Liver (tissue), 9 donors: Measurements from ENCODE around the gene BRDT. TPM values are rescaled to one million over a fixed set of nuclear protein-coding genes. Genes with fewer than 3 reads are reported as not detected.
"Not testable (repeated sequence)": the region's sequence is repeated elsewhere in the genome, so short reads cannot be mapped to it uniquely, and the experiment has no call there.

Experiments used
- DNase-seq: peaks from one replicate; pipeline ENCODE4 v3.0.0-alpha.2; 2017; ENCODE audit warnings: low spot score
- H3K27ac ChIP-seq, 2 donors: one replicate each; pipeline ENCODE4 v1.7.0; 2013; ENCODE audit warnings: inconsistent platforms in 2 of 2, low read length in 2 of 2, control low read depth in 1 of 2, low read depth in 1 of 2, mild to moderate bottlenecking in 1 of 2
- H3K27me3 ChIP-seq, 4 donors: one replicate each; pipeline versions ENCODE4 v1.6.1 to v1.7.0; 2013; ENCODE audit warnings: low read length in 3 of 4, inconsistent platforms in 1 of 4, mild to moderate bottlenecking in 1 of 4, moderate library complexity in 1 of 4; ENCODE audit not compliant: control insufficient read depth in 4 of 4, insufficient read depth in 4 of 4
- H3K36me3 ChIP-seq, 4 donors: one replicate each; pipeline versions ENCODE4 v1.6.1 to v1.7.0; 2013; ENCODE audit warnings: low read length in 3 of 4, mild to moderate bottlenecking in 3 of 4, low read depth in 1 of 4, moderate library complexity in 1 of 4; ENCODE audit not compliant: control insufficient read depth in 4 of 4, insufficient read depth in 3 of 4
- H3K4me1 ChIP-seq, 4 donors: one replicate each; pipeline versions ENCODE4 v1.6.1 to v1.7.0; 2013; ENCODE audit warnings: low read length in 3 of 4, mild to moderate bottlenecking in 3 of 4, moderate library complexity in 1 of 4; ENCODE audit not compliant: control insufficient read depth in 4 of 4, insufficient read depth in 4 of 4
- H3K4me3 ChIP-seq, 3 donors: one replicate each; pipeline versions ENCODE4 v1.6.1 to v1.7.0; 2013; ENCODE audit warnings: low read length in 3 of 3, control low read depth in 1 of 3, low read depth in 1 of 3, mild to moderate bottlenecking in 1 of 3
- H3K9ac ChIP-seq, 2 donors: one replicate each; pipeline ENCODE4 v1.7.0; 2013; ENCODE audit warnings: low read length in 2 of 2, mild to moderate bottlenecking in 2 of 2, moderate library complexity in 2 of 2, control low read depth in 1 of 2, low read depth in 1 of 2
- H3K9me3 ChIP-seq, 4 donors: one replicate each; pipeline versions ENCODE4 v1.6.1 to v1.7.0; 2013; ENCODE audit warnings: low read length in 3 of 4; ENCODE audit not compliant: control insufficient read depth in 4 of 4
- ATF3 ChIP-seq: IDR thresholded peaks from 2 replicates; pipeline ENCODE4 v1.6.1; 2016; ENCODE audit warnings: antibody characterized with exemption
- EGR1 ChIP-seq, 2 donors: IDR thresholded peaks; 2 replicates each; pipeline ENCODE4 v1.6.1; 2016 to 2018; ENCODE audit warnings: antibody characterized with exemption in 2 of 2, low read depth in 2 of 2
- FOXA1 ChIP-seq: IDR thresholded peaks from 2 replicates; pipeline ENCODE4 v1.6.1; 2016; ENCODE audit warnings: antibody characterized with exemption
- GABPA ChIP-seq, 2 donors: IDR thresholded peaks in 1 of 2; conservative IDR thresholded peaks in 1 of 2; 2 replicates each; pipeline ENCODE4 v1.6.1; 2016; ENCODE audit warnings: antibody characterized with exemption in 2 of 2, mild to moderate bottlenecking in 1 of 2, moderate library complexity in 1 of 2
- JUND ChIP-seq, 2 donors: IDR thresholded peaks; 2 replicates each; pipeline ENCODE4 v1.6.1; 2016; ENCODE audit warnings: antibody characterized with exemption in 2 of 2
- MAX ChIP-seq: IDR thresholded peaks from 2 replicates; pipeline ENCODE4 v1.6.1; 2016; ENCODE audit warnings: antibody characterized with exemption
- RAD21 ChIP-seq, 2 donors: IDR thresholded peaks; 2 replicates each; pipeline ENCODE4 v1.6.1; 2016; ENCODE audit warnings: antibody characterized with exemption in 2 of 2, mild to moderate bottlenecking in 2 of 2
- REST ChIP-seq: IDR thresholded peaks from 2 replicates; pipeline ENCODE4 v1.6.1; 2016; ENCODE audit warnings: antibody characterized with exemption, mild to moderate bottlenecking
- RXRA ChIP-seq, 2 donors: IDR thresholded peaks; 2 replicates each; pipeline ENCODE4 v1.6.1; 2017 to 2018; ENCODE audit warnings: antibody characterized with exemption in 2 of 2, mild to moderate bottlenecking in 1 of 2
- TAF1 ChIP-seq: conservative IDR thresholded peaks from 2 replicates; pipeline ENCODE4 v1.6.1; 2016; ENCODE audit warnings: antibody characterized with exemption, mild to moderate bottlenecking
- WGBS: extraction: QIAGEN DNeasy Blood & Tissue Kit; methylation state at CpG from one replicate; pipeline ENCODE4 v1.1.7; 2013; 5-methylcytosine and 5-hydroxymethylcytosine counted together
- polyA plus RNA-seq, 2 donors: library from polyadenylated mRNA; stranded (reverse) in 1 of 2; unstranded in 1 of 2; fragments of 200-250 nt in 1 of 2; fragments of >200 nt in 1 of 2; fragmentation: Nextera tagmentation in 1 of 2; extraction: Ambion mirVana in 1 of 2; gene quantifications; one replicate each; pipeline versions ENCODE4 v1.2.1 to v1.2.3, GENCODE V29; 2013 to 2015
- total RNA-seq, 2 donors: library from RNA; depleted of rRNA; stranded (reverse); fragments of >200 nt; gene quantifications; one replicate each; pipeline ENCODE4 v1.2.3, GENCODE V29; 2014
- donor health status: healthy.
- donor health status: healthy.
- donor health status: healthy.
- donor health status: healthy.
- donor health status: healthy.

Gene BRDT
- total and polyA plus RNA-seq, 4 donors = not detected

- WGBS = 70% methylated on average over 5 of the region's 5 CpGs
- TF ChIP-seq RAD21 (IDR thresholded peaks at IDR 0.05) = no peak
Observed at GRCh38 chr1:92016720-92017316, 67.6 kb downstream of the BRDT start.

GRCh38 chr1:92017656-92018055 is 68.5 kb downstream of the BRDT start:
- TF ChIP-seq RXRA (IDR thresholded peaks at IDR 0.05) (no peak), JUND (IDR thresholded peaks at IDR 0.05) (no peak), MAX (no peak), GABPA (IDR thresholded peaks at IDR 0.05 in 1 of 2, conservative IDR thresholded peaks at IDR 0.05 in 1 of 2) (no peak), FOXA1 (no peak), EGR1 (IDR thresholded peaks at IDR 0.05; ENCODE audit: low read depth in 2 of 2) (no peak), ATF3 (no peak), REST (no peak), TAF1 (no peak)

More at GRCh38 chr1:92016720-92017316, 67.6 kb downstream of the BRDT start:
- no peaks in the 10 kb centered on the region for H3K36me3 ChIP-seq
- no peaks in the 10 kb centered on the region for H3K9me3 ChIP-seq
- peaks cover 0 to 3% (median 0%) of the 10 kb centered on the region in 4 donors for H3K27me3 ChIP-seq
- no peak overlapping the region for H3K27ac ChIP-seq
- H3K4me1 ChIP-seq = no peaks in the 10 kb centered on the region
- no peak overlapping the region for H3K9ac ChIP-seq
- DNase-seq = no peak
- H3K4me3 ChIP-seq = no peak overlapping the region

GRCh38 chr1:92026042-92026441 is 76.8 kb downstream of the BRDT start:
- not testable (repeated sequence) for H3K27ac ChIP-seq, H3K9me3 ChIP-seq, H3K27me3 ChIP-seq, H3K4me1 ChIP-seq, H3K4me3 ChIP-seq, H3K36me3 ChIP-seq, H3K9ac ChIP-seq, DNase-seq
- WGBS = 97% methylated on average over 29 of the region's 29 CpGs

More at GRCh38 chr1:92017656-92018055, 68.5 kb downstream of the BRDT start:
- peaks cover 0 to 3% (median 0%) of the 10 kb centered on the region in 4 donors for H3K27me3 ChIP-seq
- no peaks in the 10 kb centered on the region for H3K9me3 ChIP-seq
- no peak for DNase-seq
- no peak overlapping the region for H3K9ac ChIP-seq
- 78% methylated on average over 2 of the region's 2 CpGs for WGBS
- H3K36me3 ChIP-seq = no peaks in the 10 kb centered on the region
- H3K27ac ChIP-seq = no peak overlapping the region
- no peaks in the 10 kb centered on the region for H3K4me1 ChIP-seq
- H3K4me3 ChIP-seq = no peak overlapping the region
